Measurements from ENCODE around the gene SLC25A24.

SLC25A24 gene

DNA sequence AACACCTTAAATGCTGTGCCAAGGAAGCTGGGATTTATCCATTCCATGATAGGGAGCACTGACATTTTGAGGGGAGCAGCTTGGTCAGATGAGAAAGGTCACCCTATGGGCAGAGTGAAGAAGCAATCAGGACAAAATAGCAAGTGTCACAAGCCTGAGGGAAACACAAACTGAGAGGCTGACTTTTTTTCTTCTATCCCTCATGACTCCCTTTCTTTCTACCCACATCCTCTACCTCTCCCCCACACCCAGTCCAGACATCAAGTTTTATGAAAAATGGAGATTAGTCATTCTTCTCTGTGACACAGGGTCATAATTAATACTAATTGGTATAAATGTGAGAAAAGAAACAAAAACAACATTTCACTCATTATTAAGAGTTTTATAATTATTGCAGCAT lies 103.1 kb downstream of the SLC25A24 start:
- no peak for DNase-seq (ENCODE audit: low spot score)

DNA sequence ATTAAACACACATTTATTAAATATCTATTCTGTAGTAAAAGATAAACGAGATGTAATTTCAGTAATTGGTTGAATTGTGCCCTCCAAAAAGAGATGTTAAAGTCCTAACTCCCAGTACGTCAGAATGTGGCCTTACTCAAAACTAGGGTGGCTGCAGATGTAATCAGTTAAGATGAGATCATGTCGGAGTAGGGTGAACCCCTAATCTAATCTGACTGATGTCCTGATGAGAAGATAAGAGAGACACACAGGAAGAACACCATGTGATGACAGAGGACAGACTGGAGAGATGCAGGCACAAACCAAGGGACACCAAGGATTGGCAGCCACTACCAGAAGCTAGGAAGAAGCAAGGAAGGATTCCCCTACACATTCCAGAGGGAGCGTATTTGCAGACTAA lies 104.1 kb downstream of the SLC25A24 start:
- no peak for DNase-seq (ENCODE audit: low spot score)

DNA sequence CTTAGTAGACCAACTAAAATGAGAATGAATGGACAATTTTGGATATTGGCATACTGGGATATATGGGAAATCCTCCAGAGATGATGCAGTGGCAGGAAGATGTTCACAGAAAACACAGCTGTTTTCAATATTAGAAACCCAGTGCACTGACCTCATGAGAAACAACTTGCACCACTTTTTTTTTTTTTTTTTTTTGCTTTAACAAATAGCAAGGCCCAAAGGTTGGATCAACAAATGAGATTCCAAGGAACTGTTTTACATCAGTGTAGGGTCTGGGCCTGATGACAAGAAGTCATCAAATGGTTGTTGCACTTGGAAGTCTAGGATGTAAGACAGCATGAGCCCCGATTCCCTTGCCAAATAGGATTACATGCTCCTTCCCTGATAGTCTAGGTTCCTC lies 110.7 kb downstream of the SLC25A24 start:
- no peak for DNase-seq (ENCODE audit: low spot score)

DNA sequence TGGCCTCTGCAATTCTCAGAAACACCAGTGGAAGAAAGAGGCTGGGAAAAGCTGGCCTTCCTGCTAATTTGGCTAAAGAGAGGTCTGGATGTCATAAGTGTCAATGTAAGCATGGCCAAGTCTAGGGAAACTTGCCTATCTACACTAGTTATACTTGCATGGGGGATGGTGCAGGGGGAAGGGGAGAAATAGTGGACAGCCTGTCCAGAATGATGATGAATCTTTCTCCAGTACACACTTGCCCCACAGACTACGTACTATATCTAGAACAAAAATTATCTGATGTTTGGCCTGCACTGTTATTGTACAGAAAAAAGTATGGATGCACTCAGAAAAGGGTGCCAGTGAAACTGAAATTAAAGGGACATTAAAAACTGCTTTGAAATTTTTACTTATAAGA lies 114.5 kb downstream of the SLC25A24 start:
- no peak for DNase-seq (ENCODE audit: low spot score)

DNA sequence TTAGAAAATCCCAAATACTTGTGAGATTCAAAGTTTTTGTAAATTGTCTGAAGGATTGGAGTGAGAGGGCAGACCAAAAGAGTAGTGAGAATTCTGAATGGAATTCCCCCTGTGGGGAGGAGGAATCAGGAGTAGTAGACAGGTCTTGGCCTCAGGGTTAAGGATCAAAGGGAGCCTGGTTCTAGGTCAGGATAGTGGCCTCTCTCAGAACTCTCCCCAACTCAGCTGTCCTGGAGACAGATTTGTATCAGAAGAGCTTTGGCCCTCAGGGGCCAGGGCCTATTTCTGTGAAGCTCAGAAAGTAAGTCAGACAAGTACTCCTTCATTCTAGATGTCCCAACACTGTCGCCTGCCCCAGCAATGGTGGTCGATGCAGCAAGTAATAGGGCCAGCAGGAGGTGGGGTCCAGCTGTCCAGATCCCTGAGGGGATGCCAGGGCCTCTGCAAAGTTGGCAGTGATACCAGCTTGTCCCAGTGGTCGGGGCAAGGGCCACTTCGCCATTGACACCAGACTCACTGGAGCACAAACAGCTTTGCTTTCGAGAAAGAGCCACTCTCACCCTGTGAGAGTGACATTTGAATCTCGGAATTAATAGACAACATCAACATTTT lies 115.2 kb downstream of the SLC25A24 start:
- DNase-seq (ENCODE audit: low spot score): no peak
